ENCODE results near the gene ZNF689. TPM values are rescaled to one million over a fixed set of nuclear protein-coding genes. Genes with fewer than 3 reads are reported as not detected.
"Not testable (repeated sequence)": the region's sequence is repeated elsewhere in the genome, so short reads cannot be mapped to it uniquely, and the experiment has no call there.

The ZNF689 gene
- total RNA-seq, 1 donor from 2014 or later, result 13.8 TPM

- TF ChIP-seq CTCF (IDR thresholded peaks at IDR 0.05; ENCODE audit: insufficient read depth, low read length, poor library complexity, severe bottlenecking), result no peak
- no peak overlapping the region for H3K4me3 ChIP-seq (ENCODE audit: low read depth, low read length)
- H3K27me3 ChIP-seq (ENCODE audit: control insufficient read depth, insufficient read depth, low read length), result no peaks in the 10 kb centered on the region
- DNase-seq (ENCODE audit: low read depth), result no peak
- H3K36me3 ChIP-seq (ENCODE audit: control insufficient read depth, insufficient read depth, low read length), result no peaks in the 10 kb centered on the region
These were observed 31.3 kb upstream of the ZNF689 start for GRCh38 chr16:30641378-30641982.

DNA sequence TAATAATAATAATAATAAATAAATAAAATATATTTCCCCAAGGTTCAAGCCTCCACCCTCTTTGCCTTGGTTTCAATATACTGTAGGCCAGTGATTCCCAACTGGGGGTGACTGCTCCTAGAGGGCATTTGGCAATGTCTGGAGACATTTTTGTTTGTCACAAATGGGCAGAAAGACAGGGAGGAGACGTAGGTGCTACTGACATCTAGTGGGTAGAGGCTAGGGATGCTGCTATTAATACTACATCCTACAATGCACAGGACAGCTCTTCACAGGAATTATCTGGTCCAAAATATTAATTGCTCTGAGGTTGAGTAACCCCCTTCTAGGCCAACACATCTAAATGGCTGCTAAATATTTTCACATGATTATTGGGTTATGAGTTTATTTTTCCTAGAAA, 27.8 kb upstream of the ZNF689 start:
- Histone ChIP-seq H3K27me3 (ENCODE audit: control insufficient read depth, insufficient read depth, low read length) (no peaks in the 10 kb centered on the region), H3K4me3 (ENCODE audit: low read depth, low read length) (no peak overlapping the region), H3K36me3 (ENCODE audit: control insufficient read depth, insufficient read depth, low read length) (no peaks in the 10 kb centered on the region)
- DNase-seq (ENCODE audit: low read depth), result no peak
- TF ChIP-seq CTCF (IDR thresholded peaks at IDR 0.05; ENCODE audit: insufficient read depth, low read length, poor library complexity, severe bottlenecking), result peak; percentile 60

GRCh38 chr16:30637139-30637538, 26.9 kb upstream of the ZNF689 start:
- H3K36me3 ChIP-seq (ENCODE audit: control insufficient read depth, insufficient read depth, low read length); H3K27me3 ChIP-seq (ENCODE audit: control insufficient read depth, insufficient read depth, low read length); H3K4me3 ChIP-seq (ENCODE audit: low read depth, low read length); DNase-seq (ENCODE audit: low read depth): not testable (repeated sequence)

DNA sequence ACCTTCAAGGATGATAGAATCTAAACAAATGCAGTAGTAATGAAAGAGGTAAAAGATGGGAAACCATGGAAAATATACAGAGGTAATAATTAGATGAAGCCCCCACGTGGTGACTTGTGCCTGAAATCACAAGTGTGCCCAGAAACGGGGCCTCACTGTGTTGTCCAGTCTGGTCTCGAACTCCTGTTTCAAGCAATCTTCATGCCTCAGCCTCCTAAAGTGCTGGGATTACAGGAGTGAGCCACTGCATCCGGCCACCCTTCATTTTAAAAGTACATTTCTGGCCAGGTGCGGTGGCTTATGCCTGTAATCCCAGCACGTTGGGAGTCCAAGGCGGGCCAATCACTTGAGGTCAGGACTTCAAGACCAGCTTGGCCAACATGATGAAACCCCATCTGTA, 26.4 kb upstream of the ZNF689 start:
- no peaks in the 10 kb centered on the region for H3K36me3 ChIP-seq (ENCODE audit: control insufficient read depth, insufficient read depth, low read length)
- H3K27me3 ChIP-seq (ENCODE audit: control insufficient read depth, insufficient read depth, low read length), result no peaks in the 10 kb centered on the region
- DNase-seq (ENCODE audit: low read depth), result no peak
- H3K4me3 ChIP-seq (ENCODE audit: low read depth, low read length), result no peak overlapping the region
- no peak for TF ChIP-seq CTCF (IDR thresholded peaks at IDR 0.05; ENCODE audit: insufficient read depth, low read length, poor library complexity, severe bottlenecking)

- H3K4me3 ChIP-seq (ENCODE audit: low read depth, low read length), result peak overlapping the region; percentile 74
- H3K36me3 ChIP-seq (ENCODE audit: control insufficient read depth, insufficient read depth, low read length), result no peaks in the 10 kb centered on the region
- TF ChIP-seq CTCF (IDR thresholded peaks at IDR 0.05; ENCODE audit: insufficient read depth, low read length, poor library complexity, severe bottlenecking), result no peak
- H3K27me3 ChIP-seq (ENCODE audit: control insufficient read depth, insufficient read depth, low read length), result no peaks in the 10 kb centered on the region
- no peak for DNase-seq (ENCODE audit: low read depth)
These were observed 23.3 kb upstream of the ZNF689 start for GRCh38 chr16:30633526-30633925.

DNA sequence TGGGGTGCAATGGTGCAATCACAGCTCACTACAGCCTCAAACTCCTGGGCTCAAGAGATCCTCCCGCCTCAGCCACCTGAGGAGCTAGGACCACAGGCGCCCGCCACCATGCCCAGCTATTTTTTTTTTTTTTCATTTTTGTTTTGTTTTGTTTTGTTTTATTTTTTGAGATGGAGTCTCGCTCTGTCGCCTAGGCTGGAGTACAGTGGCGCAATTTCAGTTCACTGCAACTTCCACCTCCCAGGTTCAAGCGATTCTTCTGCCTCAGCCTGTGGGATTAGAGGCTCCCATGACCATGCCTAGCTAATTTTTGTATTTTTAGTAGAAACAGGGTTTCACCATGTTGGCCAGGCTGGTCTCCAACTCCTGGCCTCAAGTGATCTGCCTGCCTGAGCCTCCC, 22.3 kb upstream of the ZNF689 start:
- not testable (repeated sequence) for H3K4me3 ChIP-seq (ENCODE audit: low read depth, low read length); H3K36me3 ChIP-seq (ENCODE audit: control insufficient read depth, insufficient read depth, low read length); DNase-seq (ENCODE audit: low read depth); H3K27me3 ChIP-seq (ENCODE audit: control insufficient read depth, insufficient read depth, low read length)
